GM13977 (cell line): ENCODE measurements around the gene MEG3.

Experiments used
- DNase-seq: peaks from one replicate; pipeline ENCODE4 v3.0.0; 2012; ENCODE audit warnings: low spot score
- CTCF ChIP-seq: IDR thresholded peaks from 2 replicates; pipeline ENCODE4 v1.5.1; 2012; ENCODE audit warnings: mild to moderate bottlenecking, control low read depth; ENCODE audit not compliant: insufficient read depth; ENCODE audit errors: extremely low read depth, missing control alignments
- in situ Hi-C: fragments of 300-500 bp; cut with MboI; formaldehyde crosslinking; loops from one replicate; pipeline ENCODE4 v1.12.0; 2022; ENCODE audit warnings: low sequenced_read_pairs, low pct_unique_long_range_greater_than_20kb, mixed read lengths, inconsistent platforms; ENCODE audit not compliant: unreplicated experiment

MEG3 gene

DNA sequence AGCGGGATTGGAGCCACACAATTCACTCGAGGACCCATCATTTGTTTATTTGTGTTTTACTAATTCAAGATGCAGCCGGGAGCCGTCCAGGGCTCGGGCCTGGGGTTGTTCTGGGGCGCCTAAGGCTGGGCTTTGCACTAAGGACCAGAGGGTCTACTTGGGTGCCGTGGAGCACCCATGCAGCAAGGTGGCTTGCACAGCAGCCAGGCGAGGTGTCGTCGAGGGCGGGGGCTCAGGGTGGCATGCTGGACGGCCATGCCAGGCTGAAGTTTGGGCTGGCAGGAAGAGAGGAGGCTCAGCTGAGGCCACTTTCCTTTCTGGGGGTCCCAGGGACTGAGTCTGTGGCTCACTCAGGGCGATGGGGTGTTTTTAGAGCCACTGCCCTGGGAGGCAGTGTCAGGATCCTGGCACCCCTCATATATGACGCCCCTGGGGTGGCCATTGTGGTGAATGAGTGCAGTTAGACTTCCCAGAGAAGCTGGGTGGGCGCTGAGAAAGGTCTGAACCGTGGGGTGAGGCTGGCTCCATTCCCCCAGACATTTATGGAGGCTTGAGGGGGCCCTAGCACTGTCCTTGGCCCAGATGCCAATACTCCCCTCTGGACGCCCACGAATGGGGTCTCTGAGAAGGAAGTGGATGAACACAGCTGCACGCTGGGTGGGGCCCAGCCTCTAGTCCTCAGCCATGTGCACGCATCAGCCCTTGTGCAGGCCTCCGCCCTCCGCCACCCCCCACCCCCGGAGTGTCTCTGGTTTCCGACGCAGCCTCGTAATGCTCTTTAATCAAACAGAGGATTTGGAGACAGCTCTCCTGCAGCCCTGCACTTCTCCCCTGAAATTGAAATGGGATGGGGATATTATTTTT lies 11.3 kb downstream of the MEG3 start:
- TF ChIP-seq CTCF: no peak
- in situ Hi-C loops: no loop called here
- no peak for DNase-seq

GRCh38 chr14:100837805-100838350 lies 12.0 kb downstream of the MEG3 start:
- no peak for DNase-seq
- in situ Hi-C loops: no loop called here
- TF ChIP-seq CTCF: no peak

- in situ Hi-C loops: no loop called here
- no peak for TF ChIP-seq CTCF
- DNase-seq: no peak
Measured at GRCh38 chr14:100838493-100839314, 12.8 kb downstream of the MEG3 start.

GRCh38 chr14:100839315-100839585 lies 13.3 kb downstream of the MEG3 start:
- TF ChIP-seq CTCF: no peak
- no peak for DNase-seq
- in situ Hi-C loops: no loop called here

- in situ Hi-C loops: no loop called here
- no peak for TF ChIP-seq CTCF
- no peak for DNase-seq
Measured at GRCh38 chr14:100839681-100840111, 13.8 kb downstream of the MEG3 start.

DNA sequence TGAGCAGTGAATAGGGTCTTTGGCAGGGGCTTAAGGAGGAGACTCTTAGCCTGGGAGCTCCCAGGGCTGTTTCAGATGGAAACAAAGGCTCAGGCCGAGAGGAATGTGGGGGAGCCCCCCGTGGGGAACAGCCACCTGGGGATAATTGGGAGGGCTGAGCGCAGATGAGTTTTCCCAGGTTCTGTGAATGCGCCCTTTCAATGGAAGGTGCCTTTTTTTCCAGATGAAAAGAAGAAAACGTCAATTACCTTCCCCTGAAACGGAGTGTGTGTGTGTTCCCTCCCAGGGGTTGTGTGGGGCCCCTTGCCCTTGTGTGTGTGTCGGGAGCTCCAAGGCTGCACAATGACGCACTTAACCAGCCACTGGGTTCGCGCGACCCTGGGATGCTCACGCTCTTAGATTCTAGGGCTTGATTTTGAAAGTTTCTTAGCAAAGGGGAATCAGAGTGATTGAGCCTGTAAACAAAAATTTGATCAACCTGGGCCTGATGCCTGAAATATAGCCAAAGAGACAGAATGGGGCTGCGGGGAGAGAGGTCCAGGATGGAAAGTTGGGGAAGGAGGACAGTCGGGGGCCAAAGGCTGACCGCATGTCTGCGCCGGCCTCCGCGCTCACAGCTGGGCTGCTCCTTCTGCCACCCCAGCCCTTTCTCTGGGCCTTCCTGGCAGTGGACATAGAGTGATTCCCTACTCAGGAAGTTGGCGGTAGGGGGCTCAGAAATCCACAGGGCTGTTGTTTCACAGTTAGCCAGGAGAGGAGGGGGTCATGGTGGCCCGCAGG lies 14.6 kb downstream of the MEG3 start:
- no peak for DNase-seq
- TF ChIP-seq CTCF: no peak
- in situ Hi-C loops: no loop called here
